GM10248 (cell line): ENCODE data around the gene SEC14L3.

ENCODE experiments used
- CTCF ChIA-PET: fragments of 300-600 bp; sonication (Branson Sonifier 250); formaldehyde crosslinking; extraction: SDS; loops from one replicate; lab custom pipeline; 2021; ENCODE audit warnings: antibody characterized with exemption; lab: Yijun Ruan, JAX
- POLR2A ChIA-PET: fragments of 350-650 bp; sonication (Branson Sonifier 250); formaldehyde crosslinking; extraction: SDS; loops from one replicate; lab custom pipeline; 2020; ENCODE audit warnings: antibody characterized with exemption; lab: Yijun Ruan, JAX
- DNase-seq: peaks from one replicate; pipeline ENCODE4 v3.0.0; 2012; ENCODE audit errors: extremely low spot score
- CTCF ChIP-seq: IDR thresholded peaks from 2 replicates; pipeline ENCODE4 v1.5.1; 2012; ENCODE audit warnings: mild to moderate bottlenecking, low read depth; ENCODE audit errors: extremely low read depth, missing control alignments, control extremely low read depth

SEC14L3 gene

GRCh38 chr22:30511911-30512310 lies 40.1 kb upstream of the SEC14L3 start:
- DNase-seq, result no peak
- ChIA-PET CTCF (interaction anchor here (1.3 kb wide), 1 partner anchor 26 kb away, joined by 3 read pairs; no protein-coding TSS in a partner anchor), POLR2A (no interaction called here)
- no peak for TF ChIP-seq CTCF

- DNase-seq, result no peak
- POLR2A ChIA-PET, result no interaction called here
- TF ChIP-seq CTCF, result no peak
- CTCF ChIA-PET, result interaction anchor here (1.3 to 1.9 kb wide), 2 partner anchors 15 to 25 kb away, joined by 3 to 4 read pairs; no protein-coding TSS in a partner anchor
These were observed 39.3 kb upstream of the SEC14L3 start for GRCh38 chr22:30511109-30511508.

GRCh38 chr22:30508216-30508615 lies 36.4 kb upstream of the SEC14L3 start:
- ChIA-PET POLR2A (no interaction called here), CTCF (no interaction called here)
- no peak for TF ChIP-seq CTCF
- DNase-seq, result no peak

GRCh38 chr22:30507670-30508069 lies 35.9 kb upstream of the SEC14L3 start:
- CTCF ChIA-PET, result no interaction called here
- DNase-seq, result no peak
- POLR2A ChIA-PET, result no interaction called here
- no peak for TF ChIP-seq CTCF

- no peak for DNase-seq
- CTCF ChIA-PET, result interaction anchor here (0.8 kb wide), 1 partner anchor 21 kb away, joined by 3 read pairs; no protein-coding TSS in a partner anchor
- POLR2A ChIA-PET, result no interaction called here
- TF ChIP-seq CTCF, result no peak
These were observed 34.7 kb upstream of the SEC14L3 start for GRCh38 chr22:30506507-30506968.

GRCh38 chr22:30503551-30503950 lies 31.7 kb upstream of the SEC14L3 start:
- POLR2A ChIA-PET, result no interaction called here
- CTCF ChIA-PET, result interaction anchor here (1.4 kb wide), 1 partner anchor 14 kb away, joined by 4 read pairs; no protein-coding TSS in a partner anchor
- no peak for TF ChIP-seq CTCF
- no peak for DNase-seq

GRCh38 chr22:30502911-30503310 lies 31.1 kb upstream of the SEC14L3 start:
- no peak for TF ChIP-seq CTCF
- no peak for DNase-seq
- ChIA-PET CTCF (interaction anchor here (1.0 to 1.4 kb wide), 2 partner anchors 13 to 17 kb away, joined by 3 to 4 read pairs; no protein-coding TSS in a partner anchor), POLR2A (interaction anchor here (0.6 kb wide), 1 partner anchor 1015 kb away, joined by 3 read pairs; no protein-coding TSS in a partner anchor)
